Measurements from ENCODE around the gene SDK1.

Gene SDK1

GRCh38 chr7:3559278-3559677 is 258.2 kb downstream of the SDK1 start:
- Histone ChIP-seq H3K9me3 (no peaks in the 10 kb centered on the region), H3K27me3 (no peaks in the 10 kb centered on the region), H3K4me3 (ENCODE audit: low read depth, low read length) (no peak overlapping the region), H3K4me1 (no peaks in the 10 kb centered on the region), H3K36me3 (no peaks in the 10 kb centered on the region)
- no peak for TF ChIP-seq CTCF (IDR thresholded peaks at IDR 0.05; ENCODE audit: low read depth, low read length)
- no peak for DNase-seq

DNA sequence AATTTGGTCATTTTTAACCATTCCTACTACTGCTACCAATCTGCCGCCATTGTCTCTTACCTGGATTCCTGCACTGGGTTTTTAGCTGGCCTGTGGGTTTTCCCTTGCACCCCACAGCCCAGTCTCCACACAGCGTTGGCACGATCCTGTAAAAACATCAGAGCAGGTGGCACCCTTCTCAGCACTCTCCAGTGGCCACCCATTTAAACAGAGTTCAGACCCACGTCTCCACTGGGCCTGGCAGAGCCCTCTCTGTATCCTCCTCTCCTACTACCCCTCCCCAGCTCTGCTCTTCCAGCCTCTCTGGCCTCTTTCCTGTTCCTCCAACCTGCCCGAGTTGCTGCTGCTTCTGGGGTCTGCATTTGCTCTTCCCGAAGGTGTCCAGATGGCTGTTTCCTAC is 259.4 kb downstream of the SDK1 start:
- Histone ChIP-seq H3K36me3 (no peaks in the 10 kb centered on the region), H3K4me3 (ENCODE audit: low read depth, low read length) (no peak overlapping the region), H3K27me3 (no peaks in the 10 kb centered on the region), H3K4me1 (no peaks in the 10 kb centered on the region), H3K9me3 (no peaks in the 10 kb centered on the region)
- no peak for TF ChIP-seq CTCF (IDR thresholded peaks at IDR 0.05; ENCODE audit: low read depth, low read length)
- no peak for DNase-seq

GRCh38 chr7:3561932-3562331 is 260.9 kb downstream of the SDK1 start:
- no peak for DNase-seq
- no peaks in the 10 kb centered on the region for H3K4me1 ChIP-seq
- TF ChIP-seq CTCF (IDR thresholded peaks at IDR 0.05; ENCODE audit: low read depth, low read length): no peak
- no peak overlapping the region for H3K4me3 ChIP-seq (ENCODE audit: low read depth, low read length)
- H3K27me3 ChIP-seq: no peaks in the 10 kb centered on the region
- no peaks in the 10 kb centered on the region for H3K36me3 ChIP-seq
- H3K9me3 ChIP-seq: no peaks in the 10 kb centered on the region

GRCh38 chr7:3564231-3564630 is 263.2 kb downstream of the SDK1 start:
- DNase-seq: no peak
- TF ChIP-seq CTCF (IDR thresholded peaks at IDR 0.05; ENCODE audit: low read depth, low read length): no peak
- H3K4me1 ChIP-seq: no peaks in the 10 kb centered on the region
- H3K9me3 ChIP-seq: no peaks in the 10 kb centered on the region
- no peaks in the 10 kb centered on the region for H3K27me3 ChIP-seq
- H3K4me3 ChIP-seq (ENCODE audit: low read depth, low read length): no peak overlapping the region
- H3K36me3 ChIP-seq: no peaks in the 10 kb centered on the region

DNA sequence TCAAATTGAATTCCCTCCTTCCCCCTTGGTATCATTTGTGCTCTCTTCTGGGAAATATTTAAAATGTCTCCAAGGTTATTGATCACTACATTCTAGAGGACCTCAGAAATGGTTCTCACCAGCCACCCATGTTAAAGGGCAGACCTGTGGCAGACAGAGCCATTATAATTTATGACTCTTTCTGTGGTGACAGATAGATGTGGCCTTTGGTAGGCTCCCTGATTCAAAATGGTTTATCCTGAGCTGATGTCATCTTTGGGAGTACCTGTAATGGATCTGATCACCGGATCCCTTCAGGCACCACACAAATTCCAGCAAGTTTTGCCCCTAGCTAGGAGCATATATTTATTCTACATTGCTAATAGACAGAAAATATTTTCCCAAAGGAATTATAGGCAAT is 267.5 kb downstream of the SDK1 start:
- Histone ChIP-seq H3K9me3 (no peaks in the 10 kb centered on the region), H3K36me3 (no peaks in the 10 kb centered on the region), H3K4me3 (ENCODE audit: low read depth, low read length) (no peak overlapping the region), H3K27me3 (no peaks in the 10 kb centered on the region), H3K4me1 (no peaks in the 10 kb centered on the region)
- no peak for TF ChIP-seq CTCF (IDR thresholded peaks at IDR 0.05; ENCODE audit: low read depth, low read length)
- no peak for DNase-seq

GRCh38 chr7:3569643-3570042 is 268.6 kb downstream of the SDK1 start:
- no peak for DNase-seq
- Histone ChIP-seq H3K36me3 (no peaks in the 10 kb centered on the region), H3K27me3 (no peaks in the 10 kb centered on the region), H3K4me1 (no peaks in the 10 kb centered on the region), H3K4me3 (ENCODE audit: low read depth, low read length) (no peak overlapping the region), H3K9me3 (no peaks in the 10 kb centered on the region)
- no peak for TF ChIP-seq CTCF (IDR thresholded peaks at IDR 0.05; ENCODE audit: low read depth, low read length)
